Erythroblast (primary cell): ENCODE results near the gene TMEM161B.
"Not testable (repeated sequence)": the region's sequence is repeated elsewhere in the genome, so short reads cannot be mapped to it uniquely, and the experiment has no call there.

ENCODE experiments used
- GATA1 ChIP-seq: IDR thresholded peaks from 2 replicates; pipeline ENCODE4 v1.6.1; 2011; ENCODE audit warnings: low read depth, mild to moderate bottlenecking, control low read depth, low read length, moderate library complexity
- POLR2A ChIP-seq: IDR thresholded peaks from 2 replicates; pipeline ENCODE4 v1.6.1; 2011; ENCODE audit warnings: mild to moderate bottlenecking, low read length

DNA sequence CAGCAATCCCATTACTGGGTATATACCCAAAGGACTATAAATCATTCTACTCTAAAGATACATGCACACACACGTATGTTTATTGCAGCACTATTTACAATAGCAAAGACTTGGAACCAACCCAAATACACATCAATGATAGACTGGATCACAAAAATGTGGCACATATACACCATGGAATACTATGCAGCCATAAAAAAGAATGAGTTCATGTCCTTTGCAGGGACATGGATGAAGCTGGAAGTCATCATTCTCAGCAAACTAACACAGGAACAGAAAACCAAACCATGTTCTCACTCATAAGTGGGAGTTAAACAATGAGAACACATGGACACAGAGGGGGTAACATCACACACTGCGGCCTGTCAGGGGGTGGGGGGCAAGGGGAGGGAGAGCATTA is 4.1 kb downstream of the TMEM161B start:
- not testable (repeated sequence) for TF ChIP-seq POLR2A, GATA1
